ENCODE results near the gene EYA2. TPM values are rescaled to one million over a fixed set of nuclear protein-coding genes. Genes with fewer than 3 reads are reported as not detected.

Gene EYA2
- polyA plus RNA-seq, 3 donors = 0.04 to 0.16 TPM; not detected in 1

- no peak overlapping the region for H3K4me3 Mint-ChIP-seq
- no peak overlapping the region for H3K27ac ChIP-seq (ENCODE audit: low read depth in 1 of 2, low read length in 2 of 2)
- no peak overlapping the region for H3K9ac ChIP-seq (ENCODE audit: insufficient read depth, low read length, poor library complexity, severe bottlenecking)
- H3K9me3 ChIP-seq (replicated peaks in 1 of 2; ENCODE audit: control insufficient read depth in 1 of 2, insufficient read depth in 1 of 2, low read length in 2 of 2) = no peaks in the 10 kb centered on the region
- no peaks in the 10 kb centered on the region for H4K20me1 ChIP-seq (ENCODE audit: insufficient read depth, low read length)
- H3K4me1 ChIP-seq (ENCODE audit: control insufficient read depth in 1 of 2, insufficient read depth in 2 of 2, low read length in 2 of 2) = no peaks in the 10 kb centered on the region
- H3K36me3 Mint-ChIP-seq = no peaks in the 10 kb centered on the region
- DNase-seq = no peak
- H3K79me2 ChIP-seq (ENCODE audit: insufficient read depth, low read length) = no peaks in the 10 kb centered on the region
- no peaks in the 10 kb centered on the region for H3K4me1 Mint-ChIP-seq
- H3K36me3 ChIP-seq (replicated peaks in 1 of 2; ENCODE audit: control insufficient read depth in 1 of 2, insufficient read depth in 2 of 2, low read length in 2 of 2) = no peaks in the 10 kb centered on the region
- no peak overlapping the region for H3K27ac Mint-ChIP-seq
- no peak overlapping the region for H3K4me2 ChIP-seq (replicated peaks; ENCODE audit: extremely low read depth, low read length, poor library complexity, severe bottlenecking)
- H3K4me3 ChIP-seq (replicated peaks in 1 of 3; ENCODE audit: low read depth in 2 of 3, low read length in 3 of 3) = no peak overlapping the region
- TF ChIP-seq CTCF (IDR thresholded peaks at IDR 0.05) = no peak
- intact Hi-C loops (cut with micrococcal nuclease) = no loop called here
- peaks cover 15 to 28% (median 18%) of the 10 kb centered on the region in 3 donors for H3K27me3 Mint-ChIP-seq (ENCODE audit: low read depth in 3 of 3)
- WGBS (ENCODE audit: insufficient coverage) = 74% methylated on average over 3 of the region's 10 CpGs
- peaks cover 0 to 2% (median 0%) of the 10 kb centered on the region in 7 donors for H3K9me3 Mint-ChIP-seq
- H2AFZ ChIP-seq (ENCODE audit: insufficient read depth, low read depth, low read length, poor library complexity, severe bottlenecking) = no peak overlapping the region
- H3K27me3 ChIP-seq (ENCODE audit: control insufficient read depth in 2 of 2, insufficient read depth in 2 of 2, low read length in 2 of 2) = peaks cover 2 to 17% of the 10 kb centered on the region in 2 donors
Observed at GRCh38 chr20:46974669-46975434, 80.2 kb downstream of the EYA2 start.

- Histone ChIP-seq H3K9ac (ENCODE audit: insufficient read depth, low read length, poor library complexity, severe bottlenecking) (no peak overlapping the region), H3K27me3 (ENCODE audit: control insufficient read depth in 2 of 2, insufficient read depth in 2 of 2, low read length in 2 of 2) (peaks cover 6 to 18% of the 10 kb centered on the region in 2 donors), H3K27ac (ENCODE audit: low read depth in 1 of 2, low read length in 2 of 2) (no peak overlapping the region), H2AFZ (ENCODE audit: insufficient read depth, low read depth, low read length, poor library complexity, severe bottlenecking) (no peak overlapping the region), H4K20me1 (ENCODE audit: insufficient read depth, low read length) (no peaks in the 10 kb centered on the region), H3K4me3 (replicated peaks in 1 of 3; ENCODE audit: low read depth in 2 of 3, low read length in 3 of 3) (no peak overlapping the region), H3K9me3 (replicated peaks in 1 of 2; ENCODE audit: control insufficient read depth in 1 of 2, insufficient read depth in 1 of 2, low read length in 2 of 2) (no peaks in the 10 kb centered on the region), H3K4me2 (replicated peaks; ENCODE audit: extremely low read depth, low read length, poor library complexity, severe bottlenecking) (no peak overlapping the region), H3K36me3 (replicated peaks in 1 of 2; ENCODE audit: control insufficient read depth in 1 of 2, insufficient read depth in 2 of 2, low read length in 2 of 2) (no peaks in the 10 kb centered on the region), H3K79me2 (ENCODE audit: insufficient read depth, low read length) (no peaks in the 10 kb centered on the region), H3K4me1 (ENCODE audit: control insufficient read depth in 1 of 2, insufficient read depth in 2 of 2, low read length in 2 of 2) (no peaks in the 10 kb centered on the region)
- DNase-seq = no peak
- Mint-ChIP-seq H3K27ac (no peak overlapping the region), H3K9me3 (peaks cover 0 to 2% (median 0%) of the 10 kb centered on the region in 7 donors), H3K27me3 (ENCODE audit: low read depth in 3 of 3) (peaks cover 17 to 31% (median 21%) of the 10 kb centered on the region in 3 donors), H3K4me1 (no peaks in the 10 kb centered on the region), H3K36me3 (no peaks in the 10 kb centered on the region), H3K4me3 (no peak overlapping the region)
- WGBS (ENCODE audit: insufficient coverage) = 96% methylated on average over 3 of the region's 6 CpGs
- intact Hi-C loops (cut with micrococcal nuclease) = no loop called here
- TF ChIP-seq CTCF (IDR thresholded peaks at IDR 0.05) = no peak
Observed at GRCh38 chr20:46975976-46976375, 81.3 kb downstream of the EYA2 start.

Data from CD14-positive monocyte (primary cell).